Stimulated activated CD4-positive, alpha-beta T cell treated with anti-CD3 and anti-CD28 coated beads, Interleukin-1b, Interleukin-23, amount 100 ng/mL, for 24 hours (primary cell): ENCODE measurements around the gene CRYBB1.

Source experiments
- DNase-seq, 4 experiments: peaks; one replicate each; pipeline ENCODE4 v3.0.0-alpha.2; 2020; ENCODE audit warnings: low read depth in 4 of 4, low spot score in 1 of 4

CRYBB1 gene

DNA sequence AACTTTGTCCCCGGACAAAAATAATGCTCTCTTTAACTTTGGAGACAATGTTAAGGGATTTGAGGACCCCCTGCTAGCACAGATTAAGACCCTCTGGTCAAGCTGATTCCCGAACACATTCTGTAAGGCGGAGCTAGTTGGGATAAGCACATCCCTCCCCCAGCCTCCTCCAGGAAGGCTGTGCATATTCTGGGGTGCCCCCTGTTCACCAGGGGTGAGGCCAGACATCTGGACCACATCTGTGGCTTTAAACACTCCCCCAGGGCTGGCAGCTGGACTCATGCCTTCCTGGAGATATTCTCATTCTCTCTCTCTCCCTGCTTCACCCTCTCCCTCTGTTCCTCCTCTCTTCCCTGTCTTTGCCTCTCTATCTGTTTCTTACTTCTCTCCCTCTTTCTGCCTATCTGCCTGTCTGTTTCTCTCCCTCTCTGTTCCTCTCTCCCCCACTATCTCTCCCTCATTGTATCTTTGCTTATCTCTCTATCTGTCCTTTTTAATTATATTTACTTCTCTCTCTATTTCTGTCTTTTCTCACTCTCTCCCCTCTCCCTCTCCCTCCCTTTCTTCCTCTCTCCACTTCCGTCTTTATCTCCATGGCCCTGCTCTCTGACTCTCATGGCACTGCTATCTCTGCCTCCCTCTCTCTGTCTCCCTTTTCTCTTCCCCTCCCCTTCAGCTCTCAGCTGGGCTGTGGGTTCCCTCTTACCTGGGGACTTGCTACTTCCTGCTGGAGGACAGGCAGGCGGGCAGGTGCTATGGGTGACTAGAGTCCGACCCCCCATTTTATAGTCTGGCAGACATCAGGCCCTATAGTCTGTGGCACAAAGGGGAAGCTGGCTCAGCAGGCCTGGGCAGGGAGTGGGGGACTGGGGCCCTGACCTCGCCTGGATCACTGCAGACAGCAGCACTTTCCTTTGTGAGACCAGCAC lies at the start of gene CRYBB1:
TSS of gene CRYBB1 (minus strand) at position 757 of the 929 bp plus-strand sequence. CDS start 1,708 bp downstream, outside the sequence.
- no peak for DNase-seq

DNA sequence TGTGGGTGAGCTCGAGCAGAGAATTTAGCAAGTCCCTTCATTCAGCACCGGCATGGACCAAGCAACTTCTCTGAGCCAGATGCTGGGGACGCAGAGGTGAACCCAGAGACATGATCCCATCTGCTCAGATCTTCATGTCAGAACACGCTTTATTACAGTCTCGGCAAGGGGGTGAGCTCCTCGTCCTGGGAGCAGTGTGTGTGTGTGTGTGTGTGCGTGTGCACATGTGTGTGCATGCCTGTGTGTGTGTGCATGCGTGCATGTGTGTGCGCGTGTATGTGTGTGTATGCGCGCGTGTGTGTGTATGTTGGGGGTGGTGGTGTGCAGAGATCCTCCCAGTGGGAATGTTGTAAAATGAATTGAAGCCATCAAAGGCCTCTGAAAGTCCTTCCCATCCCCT lies 49.3 kb upstream of the CRYBB1 start:
- no peak for DNase-seq

DNA sequence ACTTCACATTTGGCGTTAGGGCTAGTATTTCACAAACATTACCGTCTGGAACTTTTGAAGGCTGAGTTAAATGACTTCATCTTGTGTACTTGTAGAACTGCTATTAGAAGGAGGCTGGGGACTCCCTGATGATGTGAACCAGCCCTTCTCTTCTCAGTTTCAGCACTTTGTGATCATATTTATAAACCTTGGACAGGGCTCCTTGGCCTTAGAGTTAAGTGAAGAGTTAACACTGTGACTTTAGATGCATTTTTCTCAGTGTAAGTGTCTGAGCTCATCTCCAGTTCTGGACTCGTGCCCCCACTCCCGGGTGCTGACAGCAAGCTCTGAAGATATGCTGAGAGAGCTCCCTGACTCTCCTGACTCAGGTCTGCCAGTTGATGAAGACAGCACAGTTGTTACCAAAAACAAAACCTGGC lies 48.0 kb upstream of the CRYBB1 start:
- no peak for DNase-seq

DNA sequence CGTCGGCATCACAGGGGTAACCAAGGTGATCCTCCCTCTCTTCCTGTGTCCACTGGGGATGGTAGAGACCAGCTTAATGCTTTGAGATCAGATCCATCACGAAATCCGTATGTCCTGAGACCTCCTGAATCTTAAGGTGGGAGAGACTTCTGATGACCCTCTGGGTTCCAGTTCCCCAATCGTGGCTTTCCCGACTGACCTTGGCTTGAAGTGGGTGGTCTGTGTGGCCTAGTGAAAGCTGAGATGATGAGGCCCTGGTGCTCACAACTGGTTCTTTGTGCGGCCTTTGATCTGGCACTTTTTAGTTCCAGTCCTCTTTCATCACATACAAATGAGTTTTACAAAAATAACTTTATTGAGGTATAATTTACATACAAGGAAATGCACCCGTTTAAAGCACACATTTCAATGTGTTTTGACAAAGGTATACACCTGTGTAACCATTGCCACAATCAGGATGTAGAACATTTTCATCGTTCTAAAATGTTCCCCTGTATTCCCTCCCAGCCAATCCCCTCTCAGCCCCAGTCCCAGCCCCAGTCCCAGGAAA lies 45.6 kb upstream of the CRYBB1 start:
- DNase-seq: no peak

DNA sequence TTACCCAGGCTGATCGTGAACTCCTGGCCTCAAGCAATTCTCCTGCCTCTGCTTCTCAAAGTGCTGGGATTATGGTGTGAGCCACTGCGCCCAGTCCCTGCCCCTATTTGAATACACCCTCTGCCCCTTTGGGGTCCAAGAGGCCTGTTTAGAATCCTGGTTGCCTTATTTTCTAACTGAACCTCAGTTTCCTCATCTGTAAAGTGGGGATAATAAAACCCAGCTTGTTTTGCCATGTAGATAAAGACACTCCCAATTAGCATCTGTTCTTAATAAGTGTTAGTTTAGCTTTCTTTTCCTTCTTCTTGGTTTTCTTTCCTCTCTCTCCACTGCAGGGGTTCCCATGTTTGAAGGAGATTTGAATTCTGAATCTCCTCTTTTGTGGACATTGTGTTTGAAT lies 44.3 kb upstream of the CRYBB1 start:
- DNase-seq: no peak

DNA sequence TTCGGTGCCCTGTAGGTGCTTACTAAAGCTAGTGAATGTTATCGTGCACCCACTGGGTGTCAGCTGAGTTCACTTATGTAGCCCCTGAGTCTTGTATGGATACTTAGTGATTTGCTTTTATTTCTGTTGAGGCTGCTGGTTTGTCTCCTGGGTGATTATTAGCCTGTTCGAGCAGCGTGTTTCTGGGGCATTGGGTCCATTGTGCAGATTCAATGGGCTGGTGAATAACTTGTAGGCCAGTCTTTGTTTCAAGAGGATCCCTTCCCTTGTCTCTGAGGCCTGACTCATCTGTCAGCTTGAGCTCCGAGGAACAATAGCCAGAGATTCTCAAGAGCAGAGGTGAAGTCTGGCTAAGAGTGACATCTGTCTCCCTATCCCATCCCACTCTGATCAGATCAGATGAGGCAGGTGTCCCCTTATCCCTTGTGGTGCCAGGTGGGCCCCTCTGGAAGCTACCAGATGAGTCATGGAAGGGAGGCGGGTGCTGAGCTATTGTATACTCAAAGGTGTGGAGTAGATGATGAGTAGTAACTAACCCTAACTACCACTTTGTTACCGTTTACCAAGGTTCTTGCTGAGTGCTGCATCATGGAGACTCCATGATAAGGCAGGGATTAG lies 43.2 kb upstream of the CRYBB1 start:
- no peak for DNase-seq

DNA sequence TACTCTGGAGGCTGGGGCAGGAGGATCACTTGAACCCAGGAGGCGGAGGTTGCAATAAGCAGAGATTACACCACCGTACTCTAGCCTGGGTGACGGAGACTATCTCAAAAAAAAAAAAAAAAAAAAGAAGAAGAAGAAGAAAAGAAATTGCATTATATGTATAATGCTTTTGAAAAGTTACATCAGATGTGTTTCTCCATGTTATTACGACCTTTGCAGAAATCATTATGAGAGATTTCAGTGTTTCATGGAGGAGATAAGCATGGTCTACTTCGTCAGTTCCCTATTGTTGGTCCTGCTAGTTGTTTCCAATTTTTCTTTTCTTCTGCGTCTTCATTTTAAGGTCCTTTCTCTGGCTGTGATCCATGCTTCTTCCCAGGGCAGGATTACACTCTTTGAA lies 42.5 kb upstream of the CRYBB1 start:
- no peak for DNase-seq

DNA sequence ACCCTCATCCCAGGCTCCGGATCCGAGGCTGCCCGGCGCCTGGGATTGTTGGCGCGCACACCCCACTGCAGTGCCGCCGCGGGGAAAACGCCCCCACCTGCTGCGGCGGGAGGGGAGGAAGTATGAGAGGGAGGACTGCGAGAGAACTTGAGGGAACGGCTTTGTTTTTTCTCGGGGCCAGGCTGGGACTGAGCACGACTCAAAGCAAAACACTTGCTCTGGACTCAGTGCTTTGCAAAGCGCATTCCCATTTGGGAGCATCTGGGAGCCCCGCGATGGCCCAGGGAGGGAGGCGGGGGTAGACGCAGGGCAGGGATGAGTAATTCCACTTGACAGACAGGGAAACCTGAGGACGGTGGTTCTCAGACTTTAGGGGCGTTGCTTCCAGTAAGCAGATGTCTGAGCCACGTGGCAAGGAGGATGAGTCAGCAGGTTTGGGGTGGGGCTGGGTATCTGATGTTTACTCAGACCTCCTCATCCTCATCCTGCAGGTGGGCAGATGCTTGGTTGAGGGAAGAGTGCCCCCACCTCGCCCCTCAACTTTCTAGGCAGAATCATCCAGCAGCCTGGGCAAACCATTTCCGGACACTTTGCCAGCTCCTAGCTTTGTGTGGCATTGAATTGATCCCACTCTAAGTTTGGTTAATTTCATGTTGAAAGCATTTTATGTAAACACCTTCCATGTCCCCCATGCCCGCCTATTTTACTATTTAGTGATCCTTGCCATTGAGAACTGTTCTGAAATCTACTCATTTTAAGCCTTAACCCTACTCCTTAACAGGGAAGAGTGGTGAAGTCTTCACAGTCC lies 41.0 kb upstream of the CRYBB1 start:
- DNase-seq: peak; percentile 52 to 83 (median 71)

DNA sequence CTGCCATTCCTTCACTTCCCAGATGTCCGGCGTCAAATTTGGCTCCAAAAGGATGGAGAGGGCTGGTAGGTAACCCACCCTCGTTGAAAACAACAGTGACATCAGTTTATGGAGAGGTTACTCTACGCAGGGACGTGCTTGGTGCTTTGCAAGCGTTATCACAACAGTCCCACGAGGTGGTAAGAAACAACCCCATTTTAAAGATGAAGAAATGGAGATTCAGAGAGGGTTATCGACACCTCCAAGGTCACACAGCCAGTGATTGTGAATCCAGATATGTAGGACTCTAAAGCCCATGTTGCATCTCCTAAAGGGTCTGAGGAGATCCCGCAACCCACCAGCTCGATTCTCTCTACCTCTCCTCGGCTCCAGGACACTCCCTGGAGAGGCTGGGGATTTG lies 40.3 kb upstream of the CRYBB1 start:
- DNase-seq: no peak

DNA sequence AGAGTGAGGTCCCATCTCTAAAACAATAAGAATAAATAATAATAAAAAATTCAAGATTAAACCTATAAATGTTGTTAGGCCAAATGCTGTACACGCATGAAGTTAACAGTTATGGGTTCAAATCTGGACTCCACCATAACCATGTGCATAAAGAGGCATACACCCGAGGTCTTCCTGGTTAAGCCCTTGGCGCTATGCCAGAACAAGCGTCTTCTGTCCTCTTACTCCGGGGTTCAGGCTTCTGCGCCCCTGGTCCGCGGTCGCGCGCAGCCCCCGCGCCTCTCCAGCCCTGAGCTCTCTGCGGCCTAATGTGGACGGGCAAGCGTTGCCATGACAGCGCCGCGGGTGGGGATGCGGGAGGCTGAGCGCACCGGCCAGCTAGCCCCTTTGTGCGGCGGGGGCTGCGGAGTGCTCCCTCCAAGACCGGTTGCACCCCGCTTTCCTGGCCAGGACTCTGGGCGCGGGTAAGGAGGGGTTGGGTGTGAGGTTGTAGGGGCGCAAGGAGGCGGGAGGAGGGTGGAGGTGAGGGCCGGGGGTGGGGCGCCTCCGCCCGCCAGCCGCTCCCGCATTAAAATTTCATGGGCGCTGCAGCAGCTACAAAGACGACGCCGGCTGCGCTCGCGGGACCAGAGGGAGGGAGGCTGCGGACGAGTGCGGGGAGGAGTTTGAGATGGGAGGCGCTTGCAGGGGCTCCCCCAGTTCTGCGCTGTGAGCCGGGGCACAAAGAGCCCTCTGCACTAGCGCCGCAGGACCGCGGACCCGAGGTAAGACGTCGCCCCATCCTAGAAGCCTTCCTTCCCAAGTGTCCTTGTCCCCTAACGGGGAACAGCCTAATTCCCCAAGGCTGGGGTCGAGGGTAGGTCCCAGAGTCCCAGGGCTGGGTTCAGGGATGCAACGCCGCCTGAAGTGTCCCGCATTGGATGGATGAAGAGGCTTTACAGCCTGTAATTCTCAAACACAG lies 39.3 kb upstream of the CRYBB1 start, which contains the start of gene MIAT:
TSS of gene MIAT (plus strand) at position 698 of the 961 bp plus-strand sequence.
- DNase-seq: peak in 2 of 4 experiments; percentile 51 to 52

DNA sequence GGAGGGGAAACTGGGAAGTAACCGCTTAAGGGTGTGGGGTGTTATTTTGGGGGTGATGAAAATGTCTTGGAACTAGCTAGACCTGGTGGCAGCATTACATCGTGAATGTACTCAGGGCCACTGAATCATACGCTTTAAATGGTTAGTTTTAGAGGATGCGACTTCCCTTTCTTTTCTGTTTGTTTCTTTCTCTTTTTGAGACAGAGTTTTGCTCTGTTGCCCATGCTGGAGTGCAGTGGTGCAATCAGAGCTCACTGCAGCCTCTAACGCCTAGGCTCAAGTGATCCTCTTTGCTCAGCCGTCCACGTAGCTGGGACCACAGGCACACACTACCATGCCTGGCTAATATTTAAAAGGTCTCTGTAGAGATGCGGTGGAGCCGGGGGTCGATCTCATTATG lies 34.0 kb upstream of the CRYBB1 start:
- DNase-seq: no peak

DNA sequence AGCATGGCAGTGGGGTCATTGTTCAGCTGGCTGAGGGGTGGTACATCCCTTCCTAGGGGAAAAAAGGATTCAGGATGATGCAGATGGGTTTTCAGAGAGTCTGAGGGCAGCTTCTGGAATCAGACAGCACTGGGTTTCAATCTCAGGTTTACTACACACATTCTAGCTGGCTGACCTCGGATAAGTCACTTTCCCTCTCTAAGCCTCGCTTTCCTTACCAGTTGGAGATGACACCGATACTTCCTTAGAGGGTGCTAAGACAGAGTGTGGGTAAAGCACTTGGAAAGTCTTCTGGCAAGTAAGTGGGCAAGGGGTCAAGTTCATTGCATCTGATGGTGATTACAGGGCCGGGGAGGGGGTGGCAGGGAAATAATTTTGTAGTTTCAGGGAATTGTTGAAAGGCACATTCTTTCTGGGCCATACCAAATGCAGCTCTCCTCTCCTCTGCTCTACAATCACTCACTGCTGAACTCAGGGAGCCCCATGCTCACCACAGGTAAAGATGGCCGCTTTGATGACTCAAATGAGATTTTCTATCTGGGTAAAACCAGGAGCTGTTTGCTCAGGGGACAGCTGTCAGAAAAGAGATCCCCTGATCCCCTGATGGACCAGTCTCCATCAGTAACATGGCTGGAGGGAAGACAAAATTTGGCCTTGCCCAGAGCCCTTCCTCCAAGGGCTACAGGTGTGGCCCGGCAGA lies 33.0 kb upstream of the CRYBB1 start:
- no peak for DNase-seq

DNA sequence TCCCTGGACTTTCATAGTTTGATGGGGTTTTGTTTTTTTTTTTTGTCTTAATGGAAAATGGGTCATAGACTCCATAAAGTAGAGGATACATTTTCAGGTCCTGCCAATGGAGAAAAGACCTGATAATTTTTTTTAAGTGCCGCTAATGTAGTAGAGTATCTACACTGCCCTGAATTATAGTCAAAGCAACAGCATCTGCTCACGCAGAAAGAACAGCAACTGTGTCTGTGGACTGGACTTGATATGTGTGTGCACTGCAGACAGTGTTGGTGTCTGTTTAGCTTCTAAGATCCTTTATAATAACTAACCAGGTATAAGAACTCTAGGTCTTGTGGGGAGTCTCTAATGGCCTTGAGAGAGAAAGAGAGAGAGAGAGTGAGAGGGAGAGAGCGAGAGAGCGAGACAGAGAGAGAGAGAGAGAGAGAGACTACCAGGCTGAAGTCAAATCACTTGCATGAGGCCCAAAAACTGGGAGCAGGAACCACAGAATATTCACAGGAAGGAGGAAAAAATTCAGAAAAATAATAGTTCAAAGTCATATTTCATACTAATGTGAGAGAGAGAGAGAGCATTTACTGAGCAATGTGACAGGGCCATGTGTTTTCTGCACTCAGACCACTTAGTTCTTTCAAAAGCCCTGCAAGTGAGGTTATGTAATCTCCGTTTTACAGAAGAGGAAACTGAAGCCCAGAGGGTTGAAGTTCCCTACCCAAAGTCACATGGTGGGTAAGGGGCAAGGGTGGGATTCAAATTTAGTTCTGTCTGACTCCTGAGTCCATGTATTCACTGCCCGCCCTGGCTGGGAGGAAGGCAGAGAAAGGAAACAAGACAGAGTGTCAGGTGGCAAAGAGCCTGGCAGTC lies 30.9 kb upstream of the CRYBB1 start:
- no peak for DNase-seq

DNA sequence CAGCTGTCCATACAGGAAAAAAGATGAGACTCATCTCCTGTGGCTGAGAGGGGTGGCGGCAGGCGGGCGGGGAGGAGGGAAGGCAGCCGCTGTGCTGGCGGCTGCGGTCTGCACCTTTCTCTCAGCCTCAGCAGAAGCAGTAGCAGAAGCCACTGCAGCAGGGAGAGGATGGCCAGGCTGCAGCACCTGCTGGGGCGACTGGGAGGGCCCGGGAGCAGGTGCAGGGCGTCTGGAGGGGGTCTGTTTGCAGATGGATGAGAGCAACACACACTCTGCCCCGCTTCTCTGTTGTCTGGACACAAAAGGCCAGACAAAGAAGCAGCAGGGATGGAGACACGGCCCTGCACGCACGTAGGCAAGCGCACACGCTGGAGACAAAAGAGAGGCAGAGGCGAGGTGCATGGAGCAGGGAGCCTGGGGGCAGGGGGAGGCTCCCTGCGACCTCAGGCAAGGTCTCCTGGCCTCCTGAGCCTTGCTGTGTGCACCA lies 30.2 kb upstream of the CRYBB1 start:
- no peak for DNase-seq

DNA sequence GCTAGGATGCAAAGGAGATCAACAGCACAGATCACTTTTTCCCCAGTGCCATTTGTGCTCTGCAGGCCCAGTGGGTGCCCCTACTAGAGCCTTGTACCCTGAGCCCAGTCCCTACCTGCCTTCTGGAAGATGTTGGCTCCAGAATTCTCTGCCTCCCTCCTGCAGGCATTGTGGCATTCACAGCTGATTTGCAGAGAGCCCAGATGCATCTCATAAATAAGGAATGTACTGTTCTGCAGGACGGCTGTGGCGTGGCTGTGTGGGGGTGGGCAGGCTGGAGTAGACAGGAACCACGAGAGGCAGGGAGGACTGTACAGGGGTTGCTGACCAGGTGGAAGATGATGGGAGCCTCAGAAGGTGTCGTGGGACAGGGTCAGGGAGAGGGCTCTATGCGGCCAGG lies 28.3 kb upstream of the CRYBB1 start:
- no peak for DNase-seq

DNA sequence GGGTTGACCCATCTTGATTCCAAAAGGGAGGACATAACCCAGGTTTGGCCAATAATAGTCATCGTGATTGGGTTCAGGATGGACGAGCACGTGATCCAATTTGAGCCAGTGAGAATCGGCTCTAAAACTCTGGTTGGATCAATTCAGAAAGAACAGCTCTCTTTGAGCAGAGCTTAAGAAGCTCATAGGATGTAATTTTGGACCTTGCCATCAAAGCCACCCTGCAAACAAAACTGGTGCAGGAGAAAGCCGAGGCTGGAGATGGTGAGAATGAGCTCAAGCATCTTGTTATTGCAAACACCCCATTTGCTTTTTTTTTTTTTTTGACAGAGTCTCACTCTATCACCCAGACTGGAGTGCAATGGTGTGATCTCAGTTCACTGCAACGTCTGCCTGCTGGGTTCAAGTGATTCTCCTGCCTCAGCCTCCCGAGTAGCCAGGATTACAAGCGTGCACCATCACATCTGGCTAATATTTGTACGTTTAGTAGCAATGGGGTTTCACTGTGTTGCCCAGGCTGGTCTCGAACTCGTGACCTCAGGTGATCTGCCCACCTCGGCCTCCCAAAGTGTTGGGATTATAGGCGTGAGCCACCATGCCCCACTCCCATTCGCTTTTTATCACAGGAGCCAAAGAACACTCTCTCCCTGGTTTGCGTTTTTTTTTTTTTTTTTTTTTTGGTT lies 25.7 kb upstream of the CRYBB1 start:
- no peak for DNase-seq

DNA sequence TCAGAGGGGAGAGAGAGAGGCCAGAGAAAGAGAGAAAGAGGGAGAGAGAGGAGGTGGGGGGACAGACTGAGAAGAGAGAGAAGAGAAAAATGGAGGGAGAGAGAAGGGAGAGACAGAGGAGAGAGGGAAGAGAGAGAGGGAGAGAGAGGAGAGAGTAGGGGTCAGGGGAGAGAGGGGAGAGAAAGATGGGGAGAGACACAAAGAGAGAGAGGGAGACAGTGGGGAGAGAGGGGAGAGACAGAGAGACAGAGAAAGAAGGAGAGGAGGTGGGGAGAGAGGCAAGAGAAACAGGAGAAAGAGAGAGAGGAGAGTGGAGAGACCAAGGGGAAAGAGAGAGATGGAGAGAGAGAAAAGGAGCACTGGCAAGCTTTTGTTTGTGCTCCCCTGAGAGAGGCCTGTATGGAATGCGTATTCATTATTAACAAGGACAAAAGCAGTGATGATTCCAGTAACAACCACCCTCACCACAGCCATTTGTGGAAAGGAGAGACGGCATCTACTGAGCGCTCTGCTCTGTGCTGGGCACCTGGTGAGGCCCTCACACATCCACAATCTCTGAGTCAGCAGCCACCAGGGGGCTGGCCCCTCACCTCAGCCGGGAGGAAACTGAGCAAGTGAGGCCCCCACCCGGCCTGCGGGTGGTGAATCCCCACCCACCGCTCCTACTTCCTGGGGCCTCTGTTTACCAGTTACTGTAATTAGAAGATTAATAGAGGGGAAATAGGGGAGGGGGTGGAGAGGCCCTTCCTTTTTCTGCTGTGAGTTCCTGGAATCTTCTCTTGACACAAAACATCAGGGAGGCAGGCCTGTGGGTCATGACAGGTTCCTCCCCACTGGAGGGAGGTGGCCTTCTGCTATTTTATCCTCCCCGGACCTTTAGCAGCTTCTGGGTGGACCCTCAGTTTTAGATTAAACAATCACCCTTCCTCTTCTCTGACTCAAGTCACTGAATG lies 24.9 kb upstream of the CRYBB1 start:
- peak; percentile 50 to 81 (median 63) for DNase-seq
